ENCODE data around the gene TRIM40.

TRIM40 gene

DNA sequence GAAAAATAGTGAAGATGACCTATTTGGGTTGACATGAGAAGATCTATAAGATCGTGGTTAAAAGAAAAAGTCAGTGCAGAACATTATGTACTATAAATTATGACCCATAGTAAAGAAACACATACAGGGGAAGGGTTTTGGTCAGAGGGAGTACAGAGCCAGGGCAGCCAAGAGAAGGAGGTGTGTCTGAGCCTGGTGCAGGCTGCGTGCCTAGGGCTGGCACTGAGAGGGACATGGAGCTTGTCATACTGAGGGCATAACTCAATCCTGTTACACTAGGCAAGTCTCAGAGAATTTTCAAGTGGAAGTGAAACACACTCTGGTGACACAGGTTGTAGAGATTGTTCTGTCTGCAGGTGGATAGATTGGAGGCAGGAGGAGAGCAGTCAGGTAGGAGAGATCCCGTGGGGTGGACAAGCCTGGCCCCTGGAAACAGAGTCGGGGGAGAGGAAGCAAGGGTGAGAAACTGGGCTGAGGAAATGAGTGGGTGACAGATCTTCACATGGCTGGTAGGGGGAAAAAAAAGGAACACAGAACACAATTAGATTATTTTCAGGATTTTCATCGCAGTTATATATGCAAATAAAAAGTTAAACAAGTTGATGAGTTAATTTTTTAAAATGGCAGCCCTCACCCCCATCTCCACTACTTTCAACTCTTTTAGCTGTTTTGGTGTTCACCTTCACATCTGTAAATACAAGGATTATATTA is 41.8 kb upstream of the TRIM40 start:
- Histone ChIP-seq H3K79me1 (replicated peaks; ENCODE audit: low read length, poor library complexity, severe bottlenecking) (no peaks in the 10 kb centered on the region), H4K91ac (ENCODE audit: low read length) (no peak overlapping the region), H2AK5ac (ENCODE audit: low read length, severe bottlenecking) (no peak overlapping the region), H3K9ac (ENCODE audit: low read length) (no peak overlapping the region), H2BK15ac (ENCODE audit: low read depth, poor library complexity, severe bottlenecking) (no peak overlapping the region), H2BK120ac (ENCODE audit: low read depth, low read length) (no peak overlapping the region), H3K4me3 (ENCODE audit: insufficient read depth in 1 of 2, low read depth in 1 of 2, low read length in 2 of 2) (no peak overlapping the region), H3K14ac (ENCODE audit: low read length in 2 of 2) (no peak overlapping the region), H3K36me3 (ENCODE audit: control insufficient read depth in 1 of 2, insufficient read depth in 2 of 2, low read depth in 1 of 2, low read length in 2 of 2) (no peaks in the 10 kb centered on the region), H3K4me2 (ENCODE audit: low read length, poor library complexity, severe bottlenecking) (no peak overlapping the region), H3K23ac (ENCODE audit: low read length in 2 of 2) (no peak overlapping the region), H2BK5ac (ENCODE audit: low read depth, low read length, poor library complexity, severe bottlenecking) (no peak overlapping the region), H3K27me3 (ENCODE audit: control insufficient read depth in 1 of 2, insufficient read depth in 1 of 2, low read length in 2 of 2) (peaks cover 46 to 74% of the 10 kb centered on the region in 2 experiments), H3K4me1 (ENCODE audit: control insufficient read depth, insufficient read depth, low read depth, low read length) (peaks cover 5% of the 10 kb centered on the region), H3K27ac (ENCODE audit: low read length, poor library complexity, severe bottlenecking) (no peak overlapping the region), H3K4ac (ENCODE audit: low read depth in 1 of 2, low read length in 2 of 2) (no peak overlapping the region), H2AFZ (ENCODE audit: low read depth, low read length) (no peak overlapping the region), H2BK12ac (ENCODE audit: low read length in 2 of 2) (no peak overlapping the region), H3K9me3 (ENCODE audit: control insufficient read depth, low read length) (no peaks in the 10 kb centered on the region), H3K18ac (ENCODE audit: low read depth in 1 of 2, low read length in 2 of 2) (no peak overlapping the region), H4K8ac (ENCODE audit: low read length) (no peak overlapping the region)
- no peak for DNase-seq
- WGBS = 89% methylated on average over 3 of the region's 5 CpGs

DNA sequence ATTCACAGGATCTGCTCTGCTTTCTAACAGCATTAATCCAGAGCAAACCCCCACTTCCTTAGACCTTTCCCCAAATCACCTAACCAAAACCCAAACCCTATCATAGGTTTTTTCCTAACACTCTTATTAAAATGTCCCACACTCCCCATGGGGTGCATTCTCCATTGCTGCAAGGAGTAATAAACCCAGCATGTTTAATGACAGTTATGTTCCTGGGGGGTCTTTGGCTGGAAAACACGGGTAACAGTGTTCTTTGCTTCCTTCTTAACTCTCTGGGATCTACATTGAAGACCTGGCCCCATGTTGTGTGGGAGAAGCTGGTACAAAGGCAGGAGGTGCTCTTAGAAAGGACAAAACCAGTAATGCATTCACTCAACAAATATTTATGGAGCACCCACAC is 39.1 kb upstream of the TRIM40 start:
- Histone ChIP-seq H3K18ac (ENCODE audit: low read depth in 1 of 2, low read length in 2 of 2) (no peak overlapping the region), H3K23ac (ENCODE audit: low read length in 2 of 2) (no peak overlapping the region), H2AFZ (ENCODE audit: low read depth, low read length) (no peak overlapping the region), H3K9ac (ENCODE audit: low read length) (no peak overlapping the region), H4K8ac (ENCODE audit: low read length) (no peak overlapping the region), H2BK12ac (ENCODE audit: low read length in 2 of 2) (no peak overlapping the region), H3K36me3 (ENCODE audit: control insufficient read depth in 1 of 2, insufficient read depth in 2 of 2, low read depth in 1 of 2, low read length in 2 of 2) (no peaks in the 10 kb centered on the region), H2BK120ac (ENCODE audit: low read depth, low read length) (no peak overlapping the region), H2BK5ac (ENCODE audit: low read depth, low read length, poor library complexity, severe bottlenecking) (no peak overlapping the region), H3K9me3 (ENCODE audit: control insufficient read depth, low read length) (no peaks in the 10 kb centered on the region), H3K27me3 (ENCODE audit: control insufficient read depth in 1 of 2, insufficient read depth in 1 of 2, low read length in 2 of 2) (peaks cover 66 to 74% of the 10 kb centered on the region in 2 experiments), H3K4me3 (ENCODE audit: insufficient read depth in 1 of 2, low read depth in 1 of 2, low read length in 2 of 2) (no peak overlapping the region), H2BK15ac (ENCODE audit: low read depth, poor library complexity, severe bottlenecking) (no peak overlapping the region), H3K4me2 (ENCODE audit: low read length, poor library complexity, severe bottlenecking) (no peak overlapping the region), H3K4me1 (ENCODE audit: control insufficient read depth, insufficient read depth, low read depth, low read length) (peaks cover 13% of the 10 kb centered on the region), H2AK5ac (ENCODE audit: low read length, severe bottlenecking) (no peak overlapping the region), H3K4ac (ENCODE audit: low read depth in 1 of 2, low read length in 2 of 2) (no peak overlapping the region), H4K91ac (ENCODE audit: low read length) (no peak overlapping the region), H3K14ac (ENCODE audit: low read length in 2 of 2) (no peak overlapping the region), H3K79me1 (replicated peaks; ENCODE audit: low read length, poor library complexity, severe bottlenecking) (no peaks in the 10 kb centered on the region), H3K27ac (ENCODE audit: low read length, poor library complexity, severe bottlenecking) (no peak overlapping the region)
- WGBS = 33% methylated on average over 1 of the region's 1 CpG
- no peak for DNase-seq

DNA sequence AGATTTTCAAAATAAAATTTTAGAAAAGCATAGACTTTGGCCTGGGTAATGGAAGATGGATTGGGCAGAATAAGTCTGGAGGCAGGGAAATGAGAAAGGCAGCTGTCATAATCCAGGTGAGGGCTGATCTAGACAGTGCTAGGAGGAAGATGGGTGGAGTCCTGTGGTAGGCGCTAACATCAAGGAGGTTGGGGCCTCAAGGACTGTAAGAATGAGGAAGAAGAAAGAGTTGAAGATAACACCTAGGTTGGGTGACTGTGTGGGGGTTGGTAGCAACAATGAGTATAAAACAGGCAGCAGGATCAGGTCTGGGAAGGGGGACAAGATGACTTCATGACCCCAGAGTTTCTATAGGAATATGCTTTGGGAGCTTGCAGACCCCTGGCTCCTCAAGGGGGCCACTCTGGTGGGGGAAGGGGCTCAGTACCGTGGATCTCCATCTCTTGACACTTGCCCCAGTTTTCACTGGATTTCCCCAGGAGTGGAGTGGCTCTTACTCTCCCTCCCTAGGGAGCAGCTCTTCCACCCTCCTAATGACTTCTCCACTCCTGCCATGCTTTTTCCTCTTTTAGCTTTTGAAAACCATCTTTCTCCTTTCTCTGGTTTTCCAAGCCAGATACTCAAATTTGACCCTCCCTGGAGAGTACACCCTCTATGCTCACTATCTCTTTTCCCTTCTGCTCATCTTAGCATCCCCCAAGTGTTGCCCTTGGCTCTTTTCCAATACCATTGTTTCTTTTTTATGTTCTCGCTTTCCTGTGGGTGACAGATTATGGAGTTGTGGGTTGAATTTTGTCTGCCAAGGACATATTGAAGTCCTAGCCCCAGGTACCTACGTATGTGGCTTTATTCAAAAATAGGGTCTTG is 37.8 kb upstream of the TRIM40 start:
- no peak overlapping the region for H3K27ac ChIP-seq (ENCODE audit: low read length, poor library complexity, severe bottlenecking)
- H3K79me1 ChIP-seq (replicated peaks; ENCODE audit: low read length, poor library complexity, severe bottlenecking) = no peaks in the 10 kb centered on the region
- H3K4me2 ChIP-seq (ENCODE audit: low read length, poor library complexity, severe bottlenecking) = no peak overlapping the region
- no peak overlapping the region for H3K4ac ChIP-seq (ENCODE audit: low read depth in 1 of 2, low read length in 2 of 2)
- no peak for DNase-seq
- no peak overlapping the region for H2AFZ ChIP-seq (ENCODE audit: low read depth, low read length)
- H2BK5ac ChIP-seq (ENCODE audit: low read depth, low read length, poor library complexity, severe bottlenecking) = no peak overlapping the region
- no peaks in the 10 kb centered on the region for H3K36me3 ChIP-seq (ENCODE audit: control insufficient read depth in 1 of 2, insufficient read depth in 2 of 2, low read depth in 1 of 2, low read length in 2 of 2)
- no peak overlapping the region for H3K14ac ChIP-seq (ENCODE audit: low read length in 2 of 2)
- no peak overlapping the region for H2AK5ac ChIP-seq (ENCODE audit: low read length, severe bottlenecking)
- H2BK12ac ChIP-seq (ENCODE audit: low read length in 2 of 2) = no peak overlapping the region
- no peak overlapping the region for H3K18ac ChIP-seq (ENCODE audit: low read depth in 1 of 2, low read length in 2 of 2)
- no peak overlapping the region for H4K91ac ChIP-seq (ENCODE audit: low read length)
- H3K4me1 ChIP-seq (ENCODE audit: control insufficient read depth, insufficient read depth, low read depth, low read length) = peaks cover 19% of the 10 kb centered on the region
- H4K8ac ChIP-seq (ENCODE audit: low read length) = no peak overlapping the region
- H2BK120ac ChIP-seq (ENCODE audit: low read depth, low read length) = no peak overlapping the region
- H3K23ac ChIP-seq (ENCODE audit: low read length in 2 of 2) = no peak overlapping the region
- H3K4me3 ChIP-seq (ENCODE audit: insufficient read depth in 1 of 2, low read depth in 1 of 2, low read length in 2 of 2) = no peak overlapping the region
- no peak overlapping the region for H3K9ac ChIP-seq (ENCODE audit: low read length)
- peaks cover 60 to 68% of the 10 kb centered on the region in 2 experiments for H3K27me3 ChIP-seq (ENCODE audit: control insufficient read depth in 1 of 2, insufficient read depth in 1 of 2, low read length in 2 of 2)
- H3K9me3 ChIP-seq (ENCODE audit: control insufficient read depth, low read length) = no peaks in the 10 kb centered on the region
- H2BK15ac ChIP-seq (ENCODE audit: low read depth, poor library complexity, severe bottlenecking) = no peak overlapping the region
- WGBS = 69% methylated on average over 4 of the region's 4 CpGs

DNA sequence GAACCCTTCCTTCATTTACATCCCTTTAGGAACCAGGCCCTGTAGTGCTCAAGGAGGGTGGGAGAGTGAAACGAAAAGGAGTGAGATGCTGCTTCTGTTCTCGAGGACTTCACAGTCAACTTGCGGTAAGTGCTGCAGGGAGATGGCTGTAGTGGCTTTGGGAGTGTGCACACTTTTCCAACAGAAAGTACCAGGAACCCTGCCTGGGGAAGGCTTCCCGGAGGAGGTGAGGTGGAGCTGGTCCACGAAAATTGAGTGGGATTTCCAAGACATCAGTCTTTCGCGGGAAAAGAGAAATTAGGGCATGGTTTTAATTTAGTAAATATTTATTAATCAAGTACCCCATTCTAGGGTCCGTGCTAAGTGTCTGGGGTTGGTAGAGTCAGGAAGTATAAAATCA is 35.8 kb upstream of the TRIM40 start:
- H3K14ac ChIP-seq (ENCODE audit: low read length in 2 of 2) = no peak overlapping the region
- no peak overlapping the region for H3K27ac ChIP-seq (ENCODE audit: low read length, poor library complexity, severe bottlenecking)
- H4K8ac ChIP-seq (ENCODE audit: low read length) = no peak overlapping the region
- H3K18ac ChIP-seq (ENCODE audit: low read depth in 1 of 2, low read length in 2 of 2) = no peak overlapping the region
- H2AK5ac ChIP-seq (ENCODE audit: low read length, severe bottlenecking) = no peak overlapping the region
- no peak overlapping the region for H3K23ac ChIP-seq (ENCODE audit: low read length in 2 of 2)
- H2BK5ac ChIP-seq (ENCODE audit: low read depth, low read length, poor library complexity, severe bottlenecking) = no peak overlapping the region
- 20% methylated on average over 6 of the region's 8 CpGs for WGBS
- H4K91ac ChIP-seq (ENCODE audit: low read length) = no peak overlapping the region
- peak overlapping the region in 1 of 2 experiments; percentile 76 for H3K4me3 ChIP-seq (ENCODE audit: insufficient read depth in 1 of 2, low read depth in 1 of 2, low read length in 2 of 2)
- no peak overlapping the region for H2AFZ ChIP-seq (ENCODE audit: low read depth, low read length)
- peak overlapping the region; percentile 25 for H3K9ac ChIP-seq (ENCODE audit: low read length)
- no peaks in the 10 kb centered on the region for H3K79me1 ChIP-seq (replicated peaks; ENCODE audit: low read length, poor library complexity, severe bottlenecking)
- H3K4me2 ChIP-seq (ENCODE audit: low read length, poor library complexity, severe bottlenecking) = no peak overlapping the region
- no peak for DNase-seq
- H2BK12ac ChIP-seq (ENCODE audit: low read length in 2 of 2) = no peak overlapping the region
- H2BK15ac ChIP-seq (ENCODE audit: low read depth, poor library complexity, severe bottlenecking) = no peak overlapping the region
- no peaks in the 10 kb centered on the region for H3K9me3 ChIP-seq (ENCODE audit: control insufficient read depth, low read length)
- H3K36me3 ChIP-seq (ENCODE audit: control insufficient read depth in 1 of 2, insufficient read depth in 2 of 2, low read depth in 1 of 2, low read length in 2 of 2) = no peaks in the 10 kb centered on the region
- H3K27me3 ChIP-seq (ENCODE audit: control insufficient read depth in 1 of 2, insufficient read depth in 1 of 2, low read length in 2 of 2) = peaks cover 64 to 75% of the 10 kb centered on the region in 2 experiments
- no peak overlapping the region for H3K4ac ChIP-seq (ENCODE audit: low read depth in 1 of 2, low read length in 2 of 2)
- no peak overlapping the region for H2BK120ac ChIP-seq (ENCODE audit: low read depth, low read length)
- H3K4me1 ChIP-seq (ENCODE audit: control insufficient read depth, insufficient read depth, low read depth, low read length) = peaks cover 24% of the 10 kb centered on the region
